Subcutaneous abdominal adipose tissue (tissue), 5 donors: Measurements from ENCODE around the gene OASL.

Experiments used
- H3K27ac ChIP-seq: one replicate; pipeline ENCODE4 v1.7.0; 2013; ENCODE audit warnings: low read depth, mild to moderate bottlenecking, inconsistent platforms, low read length, moderate library complexity
- H3K27me3 ChIP-seq, 5 donors: one replicate each; pipeline ENCODE4 v1.7.0; 2013; ENCODE audit warnings: low read length in 5 of 5, inconsistent platforms in 1 of 5; ENCODE audit not compliant: control insufficient read depth in 5 of 5, insufficient read depth in 4 of 5
- H3K36me3 ChIP-seq, 5 donors: one replicate each; pipeline ENCODE4 v1.7.0; 2013; ENCODE audit warnings: low read length in 5 of 5; ENCODE audit not compliant: control insufficient read depth in 5 of 5, insufficient read depth in 5 of 5
- H3K4me1 ChIP-seq, 5 donors: one replicate each; pipeline ENCODE4 v1.7.0; 2013; ENCODE audit warnings: low read length in 5 of 5, mild to moderate bottlenecking in 3 of 5, moderate library complexity in 1 of 5; ENCODE audit not compliant: control insufficient read depth in 5 of 5, insufficient read depth in 5 of 5
- H3K4me3 ChIP-seq, 5 donors: one replicate each; pipeline ENCODE4 v1.7.0; 2013; ENCODE audit warnings: low read length in 5 of 5, low read depth in 1 of 5
- H3K9ac ChIP-seq, 5 donors: one replicate each; pipeline ENCODE4 v1.7.0; 2013; ENCODE audit warnings: low read length in 5 of 5, mild to moderate bottlenecking in 4 of 5, moderate library complexity in 3 of 5
- H3K9me3 ChIP-seq, 5 donors: one replicate each; pipeline ENCODE4 v1.7.0; 2013; ENCODE audit warnings: low read length in 5 of 5; ENCODE audit not compliant: control insufficient read depth in 5 of 5
- donor health status: healthy.
- donor health status: healthy.
- donor health status: healthy.
- donor health status: healthy.
- donor health status: healthy.

OASL gene

DNA sequence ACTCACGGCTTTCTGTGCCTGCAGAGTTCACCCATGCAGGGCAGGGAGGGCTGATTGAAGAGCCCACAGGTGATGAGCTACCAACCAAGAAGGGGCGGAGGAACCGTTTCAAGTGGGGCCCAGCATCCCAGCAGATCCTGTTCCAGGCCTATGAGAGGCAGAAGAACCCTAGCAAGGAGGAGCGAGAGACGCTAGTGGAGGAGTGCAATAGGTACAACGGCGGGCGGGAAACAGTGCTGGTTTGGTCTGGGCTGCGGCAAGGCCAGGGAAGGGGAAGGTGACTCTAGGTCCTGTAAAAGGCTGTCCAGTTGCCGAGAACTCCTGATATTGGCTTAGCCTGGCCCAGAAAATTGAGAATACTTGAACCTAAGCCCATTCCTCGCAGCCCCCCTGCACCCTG, 45.5 kb downstream of the OASL start:
- H3K4me3 ChIP-seq, result no peak overlapping the region

DNA sequence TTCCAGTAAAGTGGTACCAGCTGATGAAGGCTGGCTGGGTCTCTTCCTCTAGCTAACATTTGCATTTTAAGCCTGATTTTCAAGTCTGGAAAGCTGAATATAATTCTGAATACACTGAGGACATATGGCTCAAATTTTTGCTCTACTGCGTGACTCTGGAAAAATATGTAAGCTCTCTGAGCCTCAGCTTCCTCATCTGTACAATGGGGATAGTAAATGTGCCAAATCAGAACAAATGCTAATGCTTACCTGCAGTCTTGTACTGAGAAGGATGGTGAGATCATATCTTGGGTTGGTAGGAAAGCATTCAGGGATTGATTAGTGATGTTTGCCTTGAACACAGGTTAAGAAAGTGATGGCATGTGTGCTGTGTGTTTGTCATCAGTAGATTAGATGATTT, 46.1 kb downstream of the OASL start:
- Histone ChIP-seq H3K27ac (no peak overlapping the region), H3K36me3 (no peaks in the 10 kb centered on the region), H3K9ac (no peak overlapping the region), H3K27me3 (peaks cover 2 to 20% (median 6%) of the 10 kb centered on the region in 5 donors), H3K4me1 (no peaks in the 10 kb centered on the region), H3K9me3 (no peaks in the 10 kb centered on the region), H3K4me3 (no peak overlapping the region)

More for the DNA sequence above, 45.5 kb downstream of the OASL start:
- Histone ChIP-seq H3K9ac (no peak overlapping the region), H3K27me3 (peaks cover 2 to 21% (median 6%) of the 10 kb centered on the region in 5 donors), H3K27ac (no peak overlapping the region), H3K9me3 (no peaks in the 10 kb centered on the region), H3K4me1 (no peaks in the 10 kb centered on the region), H3K36me3 (no peaks in the 10 kb centered on the region)

DNA sequence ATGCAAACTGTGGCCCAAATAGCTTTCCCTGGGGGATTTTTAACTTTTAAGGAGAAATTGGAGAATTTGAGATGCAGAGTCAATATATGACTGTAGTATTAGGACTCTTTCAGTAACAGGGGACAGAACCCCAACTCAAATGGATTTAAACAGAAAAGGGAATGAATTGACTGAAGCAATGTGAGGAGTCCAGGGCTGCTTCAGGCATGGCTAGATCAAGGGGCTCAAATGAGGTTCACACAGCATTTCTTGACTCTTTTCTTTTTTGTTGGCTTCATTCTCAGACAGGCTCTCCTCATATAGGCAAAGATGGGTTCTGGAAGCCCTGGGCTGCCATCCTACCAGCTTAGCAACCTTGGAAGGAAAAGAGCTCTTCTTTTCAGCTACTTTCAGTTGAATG, 47.1 kb downstream of the OASL start:
- Histone ChIP-seq H3K27ac (no peak overlapping the region), H3K36me3 (no peaks in the 10 kb centered on the region), H3K4me1 (no peaks in the 10 kb centered on the region), H3K27me3 (peaks cover 0 to 14% (median 2%) of the 10 kb centered on the region in 5 donors), H3K9ac (no peak overlapping the region), H3K4me3 (no peak overlapping the region), H3K9me3 (no peaks in the 10 kb centered on the region)

DNA sequence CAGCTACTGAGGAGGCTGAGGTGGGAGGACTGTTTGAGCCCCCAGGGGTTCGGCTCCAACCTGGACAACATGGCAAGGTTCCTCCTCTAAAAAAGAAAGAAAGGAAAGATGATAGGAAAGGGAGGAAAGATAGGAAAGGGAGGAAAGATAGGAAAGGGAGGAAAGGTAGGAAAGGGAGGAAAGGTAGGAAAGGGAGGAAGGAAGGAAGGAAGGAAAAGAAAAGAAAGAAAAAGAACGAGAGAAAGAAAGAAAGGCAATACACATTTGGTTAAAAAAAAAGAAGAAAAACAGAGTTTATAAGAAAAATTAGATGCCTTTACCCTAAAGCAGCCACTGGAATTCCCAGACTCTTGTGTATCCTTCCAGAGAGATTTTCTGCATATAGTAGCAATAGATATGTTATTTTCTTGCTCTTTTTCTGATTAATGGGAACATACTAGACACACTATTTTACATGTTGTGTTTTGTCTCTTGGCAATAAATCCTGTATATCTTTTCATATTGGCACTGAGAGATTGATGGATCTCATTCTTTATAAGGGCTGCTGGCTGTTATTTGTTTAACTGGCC, 48.5 kb downstream of the OASL start:
- H3K27me3 ChIP-seq, result peaks cover 0 to 8% (median 0%) of the 10 kb centered on the region in 5 donors
- H3K9me3 ChIP-seq, result no peaks in the 10 kb centered on the region
- no peaks in the 10 kb centered on the region for H3K4me1 ChIP-seq
- H3K9ac ChIP-seq, result no peak overlapping the region
- no peaks in the 10 kb centered on the region for H3K36me3 ChIP-seq
- H3K27ac ChIP-seq, result no peak overlapping the region
- no peak overlapping the region for H3K4me3 ChIP-seq

DNA sequence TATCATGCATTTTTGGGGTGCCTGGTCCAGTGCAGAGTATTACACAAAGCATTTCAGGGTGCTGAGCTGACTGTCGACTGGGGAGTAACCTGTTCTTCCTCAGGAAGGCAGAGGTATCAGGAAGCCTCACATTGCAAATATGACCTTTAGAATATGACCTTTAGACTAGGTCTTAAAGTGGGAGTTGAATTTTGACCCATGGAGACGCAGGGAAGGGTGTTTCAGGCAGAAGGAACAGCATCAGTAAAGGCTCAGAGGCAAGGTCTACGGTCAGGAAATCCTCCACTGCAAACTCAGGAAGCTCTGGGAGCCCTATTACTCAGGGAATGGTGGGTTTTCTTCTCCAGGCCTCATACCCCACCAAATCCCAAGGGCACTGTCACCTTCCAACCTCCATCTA, 49.4 kb downstream of the OASL start:
- no peaks in the 10 kb centered on the region for H3K4me1 ChIP-seq
- H3K9ac ChIP-seq, result no peak overlapping the region
- no peak overlapping the region for H3K4me3 ChIP-seq
- H3K27me3 ChIP-seq, result peaks cover 0 to 4% (median 0%) of the 10 kb centered on the region in 5 donors
- no peaks in the 10 kb centered on the region for H3K36me3 ChIP-seq
- H3K9me3 ChIP-seq, result no peaks in the 10 kb centered on the region
- H3K27ac ChIP-seq, result no peak overlapping the region

DNA sequence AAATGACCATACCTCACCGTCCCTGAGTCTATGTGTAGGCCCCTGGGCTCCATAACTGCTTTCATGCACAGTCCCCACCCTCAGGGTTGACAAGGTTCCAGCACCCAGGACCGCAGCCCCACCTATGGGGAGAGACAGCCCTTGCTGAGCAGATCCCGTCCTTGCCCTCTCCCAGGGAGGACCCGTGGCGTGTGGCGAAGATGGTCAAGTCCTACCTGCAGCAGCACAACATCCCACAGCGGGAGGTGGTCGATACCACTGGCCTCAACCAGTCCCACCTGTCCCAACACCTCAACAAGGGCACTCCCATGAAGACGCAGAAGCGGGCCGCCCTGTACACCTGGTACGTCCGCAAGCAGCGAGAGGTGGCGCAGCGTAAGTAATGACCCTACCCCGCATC, 50.4 kb downstream of the OASL start:
- Histone ChIP-seq H3K27ac (no peak overlapping the region), H3K9ac (no peak overlapping the region), H3K4me3 (no peak overlapping the region), H3K9me3 (no peaks in the 10 kb centered on the region), H3K27me3 (peaks cover 0 to 4% (median 0%) of the 10 kb centered on the region in 5 donors), H3K4me1 (no peaks in the 10 kb centered on the region), H3K36me3 (no peaks in the 10 kb centered on the region)

DNA sequence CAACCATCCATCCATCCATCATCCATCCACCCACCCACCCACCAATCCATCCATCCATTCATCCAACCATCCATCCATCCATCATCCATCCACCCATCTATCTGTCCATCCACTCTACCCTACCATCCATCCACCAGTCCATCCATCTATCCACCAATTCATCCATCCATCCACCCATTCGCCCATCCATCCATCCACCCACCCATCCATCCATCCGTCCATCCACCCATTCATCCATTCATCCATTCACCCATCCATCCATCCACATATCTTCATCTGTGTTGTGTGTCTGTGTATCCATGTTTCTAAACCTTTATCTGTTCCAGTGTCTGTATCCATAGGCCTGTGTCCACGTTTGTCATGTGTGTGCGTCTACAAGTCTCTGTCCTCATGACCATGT, 50.8 kb downstream of the OASL start:
- H3K27me3 ChIP-seq, result peaks cover 0 to 4% (median 0%) of the 10 kb centered on the region in 5 donors
- no peaks in the 10 kb centered on the region for H3K4me1 ChIP-seq
- no peaks in the 10 kb centered on the region for H3K9me3 ChIP-seq
- no peak overlapping the region for H3K27ac ChIP-seq
- no peaks in the 10 kb centered on the region for H3K36me3 ChIP-seq
- H3K4me3 ChIP-seq, result no peak overlapping the region
- H3K9ac ChIP-seq, result no peak overlapping the region

DNA sequence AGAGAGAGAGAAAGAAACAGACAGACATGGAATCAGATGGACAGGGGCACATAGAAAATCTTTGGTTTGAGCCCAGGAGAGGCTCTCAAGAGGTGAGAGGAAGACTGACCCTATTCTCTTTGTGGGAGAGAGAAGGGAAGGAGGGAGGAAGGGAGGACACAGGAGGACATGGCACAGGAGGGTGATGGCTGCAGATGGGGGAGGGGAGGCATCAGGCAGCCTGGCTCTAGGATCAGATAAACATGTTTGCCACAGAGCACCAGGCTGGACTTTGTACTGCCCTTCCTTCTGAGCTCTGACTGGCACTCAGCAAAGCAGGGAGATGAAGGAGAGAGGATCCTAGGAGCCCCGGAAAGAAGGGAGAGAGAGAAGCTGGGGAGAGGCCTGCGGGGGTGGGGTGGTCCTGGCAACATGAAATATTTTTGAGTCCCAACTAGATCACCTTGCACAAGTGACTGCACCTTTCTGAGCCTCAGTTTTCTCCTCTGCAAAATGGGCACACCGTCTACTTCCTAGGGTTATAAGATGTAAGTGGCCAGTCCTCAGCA, 54.6 kb downstream of the OASL start:
- H3K9ac ChIP-seq, result no peak overlapping the region

DNA sequence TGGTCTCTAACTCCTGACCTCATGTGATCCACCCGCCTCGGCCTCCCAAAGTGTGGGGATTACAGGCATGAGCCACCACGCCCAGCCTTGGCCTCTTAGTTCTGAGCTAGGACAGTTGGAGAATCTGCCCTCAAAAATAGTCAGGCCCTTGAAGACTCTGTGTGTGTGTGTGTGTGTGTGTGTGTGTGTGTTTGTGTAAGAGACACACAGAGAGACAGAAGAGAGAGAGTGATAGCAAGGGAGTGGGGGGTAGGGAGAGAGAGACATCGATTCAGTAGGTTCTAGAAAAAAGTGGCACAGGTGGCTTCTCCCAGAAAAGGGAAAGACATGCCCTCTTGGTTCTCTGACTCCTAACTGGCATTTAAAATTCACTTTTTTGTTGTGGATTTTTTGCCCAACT, 55.3 kb downstream of the OASL start:
- Histone ChIP-seq H3K27ac (no peak overlapping the region), H3K4me1 (no peaks in the 10 kb centered on the region), H3K4me3 (no peak overlapping the region), H3K9me3 (no peaks in the 10 kb centered on the region), H3K36me3 (no peaks in the 10 kb centered on the region), H3K27me3 (peaks cover 0 to 7% (median 0%) of the 10 kb centered on the region in 5 donors), H3K9ac (no peak overlapping the region)

More for the DNA sequence above, 54.6 kb downstream of the OASL start:
- Histone ChIP-seq H3K27me3 (peaks cover 0 to 7% (median 0%) of the 10 kb centered on the region in 5 donors), H3K9me3 (no peaks in the 10 kb centered on the region), H3K36me3 (no peaks in the 10 kb centered on the region), H3K4me3 (no peak overlapping the region), H3K4me1 (no peaks in the 10 kb centered on the region), H3K27ac (no peak overlapping the region)

DNA sequence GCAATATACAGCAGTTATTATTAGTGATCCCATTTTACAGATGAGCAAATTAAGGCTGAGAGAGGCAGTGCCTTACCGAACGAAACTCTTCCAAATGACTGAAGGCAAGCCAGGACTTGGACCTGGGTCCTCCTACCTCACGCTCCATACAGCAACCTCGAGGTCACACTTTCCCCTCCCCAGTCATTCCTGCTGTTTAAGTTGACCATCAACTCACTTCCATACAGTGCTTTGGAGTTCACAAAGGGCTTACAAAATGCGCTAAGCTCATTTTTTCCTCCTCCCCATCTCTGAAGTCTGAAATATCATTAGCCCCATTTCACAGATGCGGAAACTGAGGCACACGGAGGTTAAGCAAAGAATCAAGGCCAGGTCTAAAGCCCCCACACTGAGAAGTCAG, 56.4 kb downstream of the OASL start:
- Histone ChIP-seq H3K27ac (no peak overlapping the region), H3K4me3 (no peak overlapping the region), H3K9ac (no peak overlapping the region), H3K27me3 (peaks cover 0 to 7% (median 0%) of the 10 kb centered on the region in 5 donors), H3K36me3 (no peaks in the 10 kb centered on the region), H3K9me3 (no peaks in the 10 kb centered on the region), H3K4me1 (no peaks in the 10 kb centered on the region)
